Caki2 (cell line): ENCODE data around the gene GCNT4. TPM values are rescaled to one million over a fixed set of nuclear protein-coding genes. Genes with fewer than 3 reads are reported as not detected.

ENCODE experiments used
- DNase-seq: peaks from one replicate; pipeline ENCODE4 v3.0.0-alpha.2; 2015; ENCODE audit warnings: low read depth
- in situ Hi-C: cut with HindIII; loops from 2 replicates; pipeline ENCODE4 v1.10.0; 2016; ENCODE audit warnings: low sequenced_read_pairs, low pct_unique_long_range_greater_than_20kb, mixed read lengths
- total RNA-seq: library from RNA; depleted of rRNA; stranded (reverse); fragments of >200 nt; shearing (Covaris generic); gene quantifications from 2 replicates; pipeline ENCODE4 v1.2.3, GENCODE V29; 2014; ENCODE audit warnings: low replicate concordance; rRNA removed

GCNT4 gene
- total RNA-seq, 1 experiment from 2014 or later = 1.3 TPM

DNA sequence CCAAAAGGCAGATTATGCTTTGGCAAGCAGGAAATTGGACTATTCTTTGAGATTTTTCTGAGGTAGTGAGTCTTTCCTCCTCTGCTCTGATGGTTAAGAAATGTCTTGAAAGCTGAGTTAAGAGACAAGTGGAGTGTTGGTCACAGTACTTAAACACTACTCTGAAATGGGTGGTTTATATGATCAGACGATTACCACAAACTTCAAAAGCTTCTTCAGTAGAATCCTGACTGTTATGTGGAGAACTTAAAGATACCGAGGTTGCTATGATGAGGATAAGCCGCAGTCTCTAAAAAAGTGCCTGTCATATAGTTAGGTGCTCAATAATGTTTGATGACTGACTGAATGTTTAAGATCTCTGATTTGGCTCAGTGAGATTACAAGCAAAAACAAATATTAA is 24.3 kb downstream of the GCNT4 start:
- DNase-seq = no peak
- in situ Hi-C loops = no loop called here

DNA sequence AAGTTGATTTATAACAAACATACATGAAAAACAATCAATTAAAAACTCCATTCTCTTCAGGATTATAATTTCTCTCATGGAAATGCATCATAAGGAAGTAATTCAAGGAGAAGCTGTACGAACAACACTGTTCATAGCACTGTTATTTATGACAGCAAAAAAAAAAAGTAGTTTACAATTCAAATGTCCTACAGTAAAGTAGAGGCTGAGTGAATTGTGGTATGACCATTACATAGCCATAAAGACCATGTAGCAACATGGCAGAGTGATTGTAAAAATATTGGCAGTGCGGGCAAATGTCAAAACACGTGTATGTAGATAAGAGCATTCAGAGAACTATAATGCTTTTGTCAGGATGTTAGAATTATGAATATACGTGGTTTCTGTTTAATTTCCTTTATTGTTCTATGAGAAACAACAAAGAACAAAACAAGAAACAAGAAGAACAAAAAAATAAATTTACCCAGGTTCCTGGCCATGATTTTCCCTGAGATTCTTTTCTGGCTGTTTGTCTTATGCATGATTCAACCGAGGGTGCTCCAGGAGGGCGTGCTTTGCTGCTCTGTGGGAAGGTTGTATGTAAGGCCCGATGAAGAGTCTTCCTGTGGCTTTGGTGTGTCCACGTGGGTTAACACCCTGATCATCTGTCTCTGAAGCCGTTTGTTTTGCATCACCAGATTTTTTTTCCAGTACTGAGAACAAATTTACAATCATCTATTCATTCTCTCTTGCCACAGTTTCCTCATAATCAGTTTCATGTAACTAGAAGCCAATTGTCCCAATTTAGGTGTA is 28.8 kb downstream of the GCNT4 start:
- no peak for DNase-seq
- in situ Hi-C loops = no loop called here

DNA sequence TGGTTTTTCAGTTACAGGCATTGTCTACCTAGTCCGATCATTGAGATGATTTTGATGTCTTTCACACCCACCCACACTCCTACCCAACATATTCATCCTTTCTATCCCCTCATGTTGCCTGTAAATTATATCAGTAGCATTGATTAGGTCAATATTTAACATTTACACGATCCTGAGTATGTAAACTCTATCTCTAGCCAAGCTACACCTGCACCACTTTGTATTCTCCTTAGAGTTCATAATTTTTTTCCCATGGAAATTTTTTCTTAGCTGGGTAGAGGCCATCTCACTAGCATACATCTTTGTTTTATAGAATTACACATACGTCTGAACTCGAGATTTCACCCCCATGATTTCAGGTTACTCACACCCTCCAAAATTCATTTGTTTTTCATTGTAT is 30.6 kb downstream of the GCNT4 start:
- DNase-seq = no peak
- in situ Hi-C loops = no loop called here

DNA sequence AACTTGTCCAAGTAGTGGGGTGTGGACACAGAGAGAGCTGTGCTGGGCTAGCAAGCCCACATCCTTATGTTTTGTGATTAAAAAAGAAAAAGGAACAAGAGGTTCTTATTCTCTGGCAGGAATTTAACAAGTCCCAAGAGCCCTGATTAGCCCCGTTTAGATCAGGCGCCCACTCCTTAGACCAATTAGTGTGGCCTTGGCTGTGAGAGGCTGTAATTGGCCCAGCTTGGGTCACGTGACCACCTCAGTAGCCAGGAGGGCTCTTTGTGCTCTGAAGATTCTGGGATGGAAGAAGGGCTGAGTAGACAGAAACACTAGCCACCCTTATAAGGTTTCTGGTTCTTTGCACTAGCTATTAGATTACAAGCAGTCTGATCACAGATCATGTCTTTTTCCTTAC is 31.1 kb downstream of the GCNT4 start:
- in situ Hi-C loops = no loop called here
- DNase-seq = no peak

DNA sequence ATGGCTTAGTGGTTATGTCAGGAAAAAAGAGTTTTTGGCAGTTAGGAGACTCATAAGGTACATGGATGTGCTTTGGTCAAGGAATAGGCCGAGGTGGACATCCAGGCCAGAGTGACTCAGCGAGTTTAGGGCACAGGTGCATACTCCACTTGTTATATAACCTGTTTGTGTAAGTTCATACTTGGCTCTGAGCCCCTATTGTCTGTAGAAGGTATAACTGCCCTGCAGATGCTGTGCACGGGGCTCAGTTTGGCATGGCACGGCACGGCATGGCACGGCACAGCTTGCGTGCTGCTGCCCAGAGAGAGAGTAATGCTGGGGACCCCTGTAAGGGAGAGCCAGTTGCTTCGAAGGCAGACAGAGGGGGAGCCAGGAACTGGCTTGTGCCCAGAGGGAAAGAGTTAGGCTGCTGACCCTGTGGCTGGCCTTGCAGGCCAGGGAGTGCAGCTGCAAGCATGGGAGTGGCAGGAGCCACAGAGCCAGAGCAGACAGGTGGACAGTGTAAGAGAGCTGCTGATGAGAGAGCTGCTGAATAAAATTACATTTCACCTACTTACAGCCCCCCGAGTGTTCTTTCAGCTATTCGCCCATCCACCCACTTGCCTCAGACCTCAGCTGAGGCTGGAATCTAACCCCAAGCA is 32.2 kb downstream of the GCNT4 start:
- in situ Hi-C loops = no loop called here
- no peak for DNase-seq

DNA sequence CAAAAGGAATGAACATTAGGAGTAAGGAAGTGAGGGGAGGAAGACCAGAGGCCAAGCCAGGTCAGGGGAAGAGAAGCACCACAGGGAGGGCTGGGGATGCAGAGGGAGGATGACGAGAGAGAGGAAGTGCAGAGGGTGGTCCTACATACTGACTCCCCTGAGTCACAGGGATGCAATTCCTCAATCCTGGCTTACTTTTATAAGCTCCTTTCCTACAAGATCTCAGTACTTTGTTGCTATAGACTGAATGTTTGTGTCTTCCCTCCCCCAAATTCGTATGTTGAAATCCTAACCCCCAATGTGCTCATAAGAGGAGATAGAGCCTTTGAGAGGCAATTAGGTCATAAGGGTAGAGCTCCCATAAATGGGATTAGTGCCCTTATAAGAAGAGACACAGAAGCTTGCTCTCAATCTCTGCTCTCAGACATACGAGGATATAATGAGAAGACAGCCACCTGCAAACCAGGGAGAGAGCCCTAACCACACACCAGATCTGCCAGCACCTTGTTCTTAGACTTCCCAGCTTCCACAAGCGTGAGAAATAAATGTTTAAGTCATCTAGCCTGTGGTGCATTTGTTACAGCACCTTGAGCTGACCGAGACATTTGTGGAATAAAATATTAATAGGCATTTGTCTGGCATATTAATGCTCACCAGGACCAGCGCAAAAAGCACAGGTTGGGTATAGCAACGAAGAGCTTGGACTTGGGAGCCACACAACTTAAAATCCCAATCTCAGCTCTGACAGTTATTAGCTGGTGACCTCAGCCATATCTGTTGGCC is 33.4 kb downstream of the GCNT4 start:
- DNase-seq = no peak
- in situ Hi-C loops = no loop called here

DNA sequence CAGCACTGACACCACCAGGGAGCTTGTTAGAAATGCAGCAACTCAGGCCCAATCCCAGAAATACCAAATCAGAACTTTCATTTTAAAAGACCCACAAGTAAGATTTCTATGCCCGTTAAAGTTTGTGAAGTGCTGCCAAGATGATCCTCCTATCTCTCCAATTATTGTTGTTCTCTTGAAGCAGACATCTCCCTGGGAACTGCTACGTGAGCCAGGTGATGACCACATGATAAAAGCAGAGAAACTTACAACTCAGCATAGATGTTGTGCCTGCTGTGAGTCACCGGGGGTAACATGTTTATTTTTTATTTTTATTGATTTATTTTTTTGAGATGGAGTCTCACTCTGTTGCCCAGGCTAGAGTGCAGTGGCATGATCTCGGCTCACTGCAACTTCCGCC is 34.4 kb downstream of the GCNT4 start:
- in situ Hi-C loops = no loop called here
- no peak for DNase-seq

DNA sequence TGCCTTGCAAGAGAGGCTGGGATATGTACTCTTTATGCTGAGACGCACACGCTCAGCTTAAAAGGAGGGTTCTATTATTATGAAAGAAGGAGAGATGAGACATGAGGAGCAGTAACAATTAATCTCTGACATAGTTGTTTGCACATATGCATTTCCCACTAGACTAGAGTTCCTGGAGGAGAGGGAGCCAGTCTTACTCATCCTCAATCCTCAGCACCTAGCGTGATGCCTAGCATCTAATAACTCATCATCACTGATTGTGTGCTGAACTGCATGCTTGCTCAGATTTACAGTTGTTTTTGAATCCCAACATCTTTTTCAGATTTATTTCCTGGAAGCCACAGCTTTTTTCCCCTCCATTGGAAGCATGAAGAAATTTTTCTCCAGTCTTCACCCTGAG is 35.5 kb downstream of the GCNT4 start:
- DNase-seq = no peak
- in situ Hi-C loops = no loop called here

DNA sequence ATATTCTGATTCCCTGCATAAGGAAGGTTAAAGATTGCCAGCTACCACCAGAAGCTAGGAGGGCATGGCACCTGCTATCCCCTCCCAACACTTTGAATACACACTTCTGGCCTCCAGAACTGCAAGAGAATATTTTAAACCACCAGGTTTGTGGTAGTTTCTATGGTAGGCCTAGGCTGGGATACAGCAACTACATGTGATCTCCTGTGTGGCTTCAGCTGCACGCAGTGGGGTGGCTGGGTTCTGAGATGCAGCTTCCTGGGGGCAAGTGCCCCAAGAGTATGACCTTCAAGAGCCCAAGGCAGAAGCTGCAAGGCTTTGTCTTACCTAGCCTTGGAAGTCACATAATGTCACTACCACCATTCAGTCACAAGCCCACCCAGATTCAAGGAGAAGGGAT is 39.6 kb downstream of the GCNT4 start:
- in situ Hi-C loops = no loop called here
- no peak for DNase-seq

DNA sequence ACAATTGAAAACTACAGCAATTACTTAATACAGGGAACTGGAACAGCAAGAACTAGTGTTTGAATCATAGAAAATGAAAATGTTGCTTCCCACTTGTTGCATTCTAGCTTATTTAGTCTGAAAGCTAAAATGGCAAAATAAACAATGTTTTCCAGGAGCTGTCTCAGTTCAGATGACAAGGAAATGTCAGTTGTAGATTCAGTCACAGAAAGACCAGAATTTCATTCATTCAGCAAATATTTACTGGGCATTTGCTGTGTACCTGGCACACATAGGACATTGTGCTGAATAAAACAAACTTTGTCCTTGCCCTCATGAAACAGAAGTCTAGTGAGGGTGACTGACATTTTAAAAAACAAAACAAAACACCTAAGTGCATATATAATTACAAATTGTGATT is 41.5 kb downstream of the GCNT4 start:
- in situ Hi-C loops = no loop called here
- no peak for DNase-seq

DNA sequence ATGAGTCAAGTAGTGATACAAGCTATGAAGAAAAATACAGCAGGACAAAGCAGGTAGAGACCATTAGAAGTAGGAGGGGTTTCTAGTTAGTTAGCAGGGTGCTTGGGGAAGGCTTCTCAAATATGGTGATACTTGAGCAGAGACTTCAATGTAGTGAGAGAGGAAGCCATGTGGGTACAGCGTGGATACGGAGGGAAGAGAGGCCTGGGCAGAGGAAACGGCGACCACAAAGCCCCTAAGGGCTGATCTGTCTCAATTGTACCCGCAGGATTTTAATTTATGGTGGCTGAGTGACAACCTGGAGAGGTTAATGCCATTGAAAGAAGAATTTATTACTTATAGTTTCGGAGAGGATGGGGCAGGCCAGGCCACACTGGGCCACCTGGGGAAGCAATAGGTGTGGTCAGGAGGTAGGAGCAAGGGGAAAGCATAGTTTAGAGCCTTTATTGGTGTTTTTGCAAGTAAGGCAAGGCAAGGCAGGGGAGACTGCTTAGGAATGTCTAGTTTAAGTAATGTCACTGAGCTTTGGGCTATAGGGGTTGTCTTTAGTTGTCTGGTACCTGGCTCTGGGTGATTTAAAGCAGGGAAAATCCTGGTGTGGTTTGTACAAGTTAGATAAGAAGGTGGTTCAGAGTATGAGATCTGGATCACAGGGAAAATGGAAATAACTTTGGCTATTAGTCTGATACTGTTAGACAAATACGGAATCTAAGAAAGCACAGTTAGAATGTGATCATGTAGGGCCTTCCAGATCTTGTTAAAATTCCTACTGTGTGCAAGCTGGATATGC is 42.6 kb downstream of the GCNT4 start:
- in situ Hi-C loops = no loop called here
- no peak for DNase-seq

DNA sequence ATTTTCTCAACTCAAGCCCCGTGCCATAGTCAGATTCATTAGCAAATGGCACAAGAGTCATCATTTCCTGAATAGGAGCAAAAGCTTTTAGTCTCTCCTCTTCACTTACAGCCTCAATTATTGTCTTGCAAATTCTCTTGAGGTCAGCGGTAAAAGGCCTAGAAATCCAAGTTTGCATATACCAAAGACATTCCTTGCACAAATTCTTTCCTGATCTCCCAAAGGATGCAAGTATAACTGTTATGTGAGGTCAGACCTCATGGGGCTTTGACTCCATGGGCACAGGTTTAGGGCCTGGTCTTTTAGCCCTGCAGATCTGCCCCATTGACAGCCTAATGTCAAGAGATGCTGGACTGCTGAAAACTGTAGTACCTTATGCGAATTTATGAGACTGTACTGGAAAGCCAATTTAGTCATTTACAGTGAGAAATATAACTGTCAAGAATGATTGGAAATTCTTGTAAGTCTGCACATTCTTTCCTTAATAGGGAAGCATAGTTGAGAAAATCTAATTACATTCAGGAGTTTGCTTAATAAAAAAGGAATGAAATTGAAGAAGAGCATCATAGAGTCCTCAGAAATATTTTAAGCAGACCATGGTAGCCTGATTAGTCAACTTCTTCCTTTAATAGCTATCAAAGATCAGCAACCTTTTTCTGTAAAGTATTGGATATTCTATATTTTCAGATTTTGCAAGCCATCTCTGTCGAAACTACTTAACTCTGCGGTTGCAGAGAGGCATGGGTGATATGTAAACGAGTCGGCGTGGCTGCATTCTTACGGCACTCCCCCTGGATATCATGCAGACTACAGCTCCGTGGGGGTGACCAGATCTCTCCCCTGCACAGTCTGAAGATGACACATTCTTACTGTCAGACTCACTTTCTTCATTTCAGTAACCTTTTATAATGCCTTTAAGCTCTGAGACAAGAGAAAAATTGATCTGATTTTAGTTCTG is 45.2 kb downstream of the GCNT4 start:
- DNase-seq = no peak

DNA sequence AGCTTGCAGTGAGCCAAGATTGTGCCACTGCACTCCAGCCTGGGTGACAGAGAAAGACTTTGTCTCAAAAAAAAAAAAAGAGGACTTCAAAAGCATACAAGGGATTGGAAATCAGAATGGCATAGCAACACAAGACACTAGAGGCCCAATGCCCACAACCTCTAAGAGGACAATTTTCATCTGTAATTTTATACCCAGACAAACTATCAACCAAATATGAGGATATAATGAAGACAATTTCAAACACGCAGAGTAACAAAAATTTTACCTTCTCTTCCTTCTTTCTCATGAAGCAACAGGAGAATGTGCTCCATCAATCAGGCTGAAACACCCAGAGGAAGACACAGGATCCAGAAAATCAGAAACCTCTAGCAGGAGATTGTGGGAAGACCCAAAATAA is 46.8 kb downstream of the GCNT4 start:
- no peak for DNase-seq
- in situ Hi-C loops = no loop called here

More for the DNA sequence above, 45.2 kb downstream of the GCNT4 start:
- in situ Hi-C loops = no loop called here

Other genes starting within 250 kb of the GCNT4 start
- gene FAM169A, start 186.2 kb downstream of the GCNT4 start, total RNA-seq = 2.0 and 10.0 TPM in 2 replicates
- 0.07 and 0.38 TPM in 2 replicates for gene ANKRD31, start 184.3 kb upstream of the GCNT4 start, total RNA-seq